Neural cell (in vitro differentiated cells): ENCODE measurements around the gene NECTIN1.

Source experiments
- EP300 ChIP-seq: fragments of 450-650 bp; conservative IDR thresholded peaks from 2 replicates; pipeline ENCODE4 v1.6.1; 2014; ENCODE audit warnings: antibody characterized with exemption, mild to moderate bottlenecking, moderate library complexity; ENCODE audit not compliant: poor library complexity, severe bottlenecking
- EZH2 ChIP-seq: fragments of 200-600, 300-800 bp; shearing (Covaris generic), sonication (generic); IDR thresholded peaks from 2 replicates; pipeline ENCODE4 v1.6.1; 2014; ENCODE audit warnings: antibody characterized with exemption, low read length, borderline replicate concordance, mild to moderate bottlenecking; ENCODE audit not compliant: insufficient read depth, poor library complexity, severe bottlenecking
- POLR2AphosphoS5 ChIP-seq: IDR thresholded peaks from 2 replicates; pipeline ENCODE4 v1.6.1; 2012
- RAD21 ChIP-seq: fragments of 450-650 bp; conservative IDR thresholded peaks from 2 replicates; pipeline ENCODE4 v1.6.1; 2014; ENCODE audit warnings: antibody characterized with exemption, mild to moderate bottlenecking, moderate library complexity
- SMC3 ChIP-seq: fragments of 450-650 bp; conservative IDR thresholded peaks from 2 replicates; pipeline ENCODE4 v1.6.1; 2014; ENCODE audit warnings: antibody characterized with exemption, mild to moderate bottlenecking, moderate library complexity; ENCODE audit not compliant: poor library complexity
- TAF1 ChIP-seq: IDR thresholded peaks from 2 replicates; pipeline ENCODE4 v1.6.1; 2012; ENCODE audit warnings: low read depth
- TF ChIP-seq, protein P1 (sequence below): fragments of 450-650 bp; IDR thresholded peaks from 2 replicates; pipeline ENCODE4 v1.5.1; 2014; ENCODE audit warnings: antibody characterized with exemption, mild to moderate bottlenecking, moderate library complexity; ENCODE audit not compliant: poor library complexity, severe bottlenecking
- TF ChIP-seq, protein P2 (sequence below): IDR thresholded peaks from 2 replicates; pipeline ENCODE4 v1.6.1; 2012; ENCODE audit warnings: borderline replicate concordance

DNA sequence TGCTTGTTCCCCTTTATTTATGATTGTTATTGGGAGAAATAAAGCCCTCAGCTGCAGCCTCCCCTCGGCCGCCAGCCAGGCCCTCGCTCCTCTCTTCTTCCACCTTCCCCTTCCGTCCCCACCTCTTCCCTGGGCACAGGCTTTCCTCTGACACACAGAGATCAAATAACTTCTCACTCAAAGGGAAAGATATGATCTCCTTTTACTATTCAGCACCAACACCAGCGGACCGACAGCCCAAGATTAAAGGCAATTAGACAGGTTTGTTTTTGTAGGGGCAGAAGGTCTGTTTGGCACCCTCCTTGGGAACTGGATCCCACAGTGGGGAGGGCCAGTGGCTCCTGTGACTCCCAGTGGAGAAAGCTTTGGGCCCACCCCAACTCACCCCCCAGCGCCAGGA, 23.0 kb downstream of the NECTIN1 start:
- TF ChIP-seq, protein P1, sequence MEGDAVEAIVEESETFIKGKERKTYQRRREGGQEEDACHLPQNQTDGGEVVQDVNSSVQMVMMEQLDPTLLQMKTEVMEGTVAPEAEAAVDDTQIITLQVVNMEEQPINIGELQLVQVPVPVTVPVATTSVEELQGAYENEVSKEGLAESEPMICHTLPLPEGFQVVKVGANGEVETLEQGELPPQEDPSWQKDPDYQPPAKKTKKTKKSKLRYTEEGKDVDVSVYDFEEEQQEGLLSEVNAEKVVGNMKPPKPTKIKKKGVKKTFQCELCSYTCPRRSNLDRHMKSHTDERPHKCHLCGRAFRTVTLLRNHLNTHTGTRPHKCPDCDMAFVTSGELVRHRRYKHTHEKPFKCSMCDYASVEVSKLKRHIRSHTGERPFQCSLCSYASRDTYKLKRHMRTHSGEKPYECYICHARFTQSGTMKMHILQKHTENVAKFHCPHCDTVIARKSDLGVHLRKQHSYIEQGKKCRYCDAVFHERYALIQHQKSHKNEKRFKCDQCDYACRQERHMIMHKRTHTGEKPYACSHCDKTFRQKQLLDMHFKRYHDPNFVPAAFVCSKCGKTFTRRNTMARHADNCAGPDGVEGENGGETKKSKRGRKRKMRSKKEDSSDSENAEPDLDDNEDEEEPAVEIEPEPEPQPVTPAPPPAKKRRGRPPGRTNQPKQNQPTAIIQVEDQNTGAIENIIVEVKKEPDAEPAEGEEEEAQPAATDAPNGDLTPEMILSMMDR: no peak
- TF ChIP-seq EZH2: no peak
- no peak for TF ChIP-seq RAD21
- no peak for TF ChIP-seq POLR2AphosphoS5
- no peak for TF ChIP-seq EP300
- TF ChIP-seq TAF1: no peak
- TF ChIP-seq, protein P2, sequence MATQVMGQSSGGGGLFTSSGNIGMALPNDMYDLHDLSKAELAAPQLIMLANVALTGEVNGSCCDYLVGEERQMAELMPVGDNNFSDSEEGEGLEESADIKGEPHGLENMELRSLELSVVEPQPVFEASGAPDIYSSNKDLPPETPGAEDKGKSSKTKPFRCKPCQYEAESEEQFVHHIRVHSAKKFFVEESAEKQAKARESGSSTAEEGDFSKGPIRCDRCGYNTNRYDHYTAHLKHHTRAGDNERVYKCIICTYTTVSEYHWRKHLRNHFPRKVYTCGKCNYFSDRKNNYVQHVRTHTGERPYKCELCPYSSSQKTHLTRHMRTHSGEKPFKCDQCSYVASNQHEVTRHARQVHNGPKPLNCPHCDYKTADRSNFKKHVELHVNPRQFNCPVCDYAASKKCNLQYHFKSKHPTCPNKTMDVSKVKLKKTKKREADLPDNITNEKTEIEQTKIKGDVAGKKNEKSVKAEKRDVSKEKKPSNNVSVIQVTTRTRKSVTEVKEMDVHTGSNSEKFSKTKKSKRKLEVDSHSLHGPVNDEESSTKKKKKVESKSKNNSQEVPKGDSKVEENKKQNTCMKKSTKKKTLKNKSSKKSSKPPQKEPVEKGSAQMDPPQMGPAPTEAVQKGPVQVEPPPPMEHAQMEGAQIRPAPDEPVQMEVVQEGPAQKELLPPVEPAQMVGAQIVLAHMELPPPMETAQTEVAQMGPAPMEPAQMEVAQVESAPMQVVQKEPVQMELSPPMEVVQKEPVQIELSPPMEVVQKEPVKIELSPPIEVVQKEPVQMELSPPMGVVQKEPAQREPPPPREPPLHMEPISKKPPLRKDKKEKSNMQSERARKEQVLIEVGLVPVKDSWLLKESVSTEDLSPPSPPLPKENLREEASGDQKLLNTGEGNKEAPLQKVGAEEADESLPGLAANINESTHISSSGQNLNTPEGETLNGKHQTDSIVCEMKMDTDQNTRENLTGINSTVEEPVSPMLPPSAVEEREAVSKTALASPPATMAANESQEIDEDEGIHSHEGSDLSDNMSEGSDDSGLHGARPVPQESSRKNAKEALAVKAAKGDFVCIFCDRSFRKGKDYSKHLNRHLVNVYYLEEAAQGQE: no peak
- no peak for TF ChIP-seq SMC3
